Caco-2 (cell line): ENCODE results near the gene ABCC1. TPM values are rescaled to one million over a fixed set of nuclear protein-coding genes. Genes with fewer than 3 reads are reported as not detected.

Source experiments
- BruUV-seq: library from RNA; stranded (reverse); fragments of 400-500 nt; replicated peaks from 2 replicates; lab custom pipeline; 2021; lab: Mats Ljungman, UMichigan
- CTCF ChIA-PET: fragments of 300-600 bp; sonication (Branson Sonifier 250); formaldehyde crosslinking; loops from one replicate; lab custom pipeline; 2022; ENCODE audit warnings: antibody characterized with exemption; lab: Charles Lee
- POLR2A ChIA-PET: fragments of 300-600 bp; sonication (Branson Sonifier 250); formaldehyde crosslinking; loops from one replicate; lab custom pipeline; 2022; ENCODE audit warnings: antibody characterized with exemption; lab: Charles Lee
- DNase-seq, 2 experiments: peaks; one replicate each; pipeline versions ENCODE4 v3.0.0 to v3.0.0-alpha.2; 2020 to 2022
- H3K27me3 ChIP-seq: replicated peaks from 2 replicates; pipeline ENCODE4 v1.6.0; 2011; ENCODE audit warnings: low read length; ENCODE audit not compliant: control insufficient read depth, insufficient read depth
- H3K36me3 ChIP-seq: 2 replicates; pipeline ENCODE4 v1.5.1; 2011; ENCODE audit warnings: low read length; ENCODE audit not compliant: control insufficient read depth, insufficient read depth
- H3K4me1 ChIP-seq: fragments of 250-450 bp; sonication (Bioruptor Pico); 2 replicates; pipeline ENCODE4 v1.5.1; 2020; ENCODE audit warnings: mild to moderate bottlenecking
- H3K4me3 ChIP-seq: 2 replicates; pipeline ENCODE4 v1.5.1; 2011; ENCODE audit warnings: low read depth, mild to moderate bottlenecking, control low read depth, low read length
- H3K9me3 ChIP-seq: fragments of 250-450 bp; sonication (Bioruptor Pico); 2 replicates; pipeline ENCODE4 v1.5.1; 2020; ENCODE audit warnings: mild to moderate bottlenecking, moderate library complexity
- H3K27ac Mint-ChIP-seq: one replicate; pipeline ENCODE4 v1.8.0; 2022; ENCODE audit warnings: mixed read lengths; ENCODE audit not compliant: unreplicated experiment
- H3K27me3 Mint-ChIP-seq: one replicate; pipeline ENCODE4 v1.8.0; 2022; ENCODE audit warnings: mixed read lengths; ENCODE audit not compliant: insufficient read depth, unreplicated experiment
- H3K36me3 Mint-ChIP-seq: one replicate; pipeline ENCODE4 v1.8.0; 2022; ENCODE audit warnings: mild to moderate bottlenecking, mixed read lengths; ENCODE audit not compliant: insufficient read depth, unreplicated experiment
- H3K4me1 Mint-ChIP-seq: one replicate; pipeline ENCODE4 v1.8.0; 2022; ENCODE audit warnings: low read depth, mixed read lengths; ENCODE audit not compliant: unreplicated experiment
- H3K4me3 Mint-ChIP-seq: one replicate; pipeline ENCODE4 v1.8.0; 2022; ENCODE audit warnings: mild to moderate bottlenecking, moderate library complexity, mixed read lengths; ENCODE audit not compliant: unreplicated experiment
- H3K9me3 Mint-ChIP-seq: one replicate; pipeline ENCODE4 v1.8.0; 2022; ENCODE audit warnings: mixed read lengths; ENCODE audit not compliant: unreplicated experiment
- intact Hi-C: fragments of 100-400 bp; cut with micrococcal nuclease; formaldehyde crosslinking; loops from one replicate; pipeline ENCODE4 v1.10.0; 2022; ENCODE audit not compliant: unreplicated experiment
- total RNA-seq: library from RNA; stranded (reverse); gene quantifications from 2 replicates; pipeline ENCODE4 v1.2.3, GENCODE V29; 2022
- TF ChIP-seq, protein P1 (sequence below), 2 experiments: fragments of 200-600 bp in 1 of 2; IDR thresholded peaks; 1 replicate in 1 of 2; 2 replicates in 1 of 2; pipeline versions ENCODE4 v1.5.1 to v1.8.0; 2011 to 2022; ENCODE audit warnings: antibody characterized with exemption in 1 of 2, control low read depth in 1 of 2, inconsistent platforms in 1 of 2, low read depth in 1 of 2, low read length in 1 of 2, mild to moderate bottlenecking in 1 of 2, moderate library complexity in 1 of 2; ENCODE audit not compliant: insufficient read depth in 1 of 2, severe bottlenecking in 1 of 2, unreplicated experiment in 1 of 2

Gene ABCC1
- total RNA-seq, 1 experiment from 2014 or later: 22.3 TPM

- Mint-ChIP-seq H3K27ac (no peak overlapping the region), H3K27me3 (no peaks in the 10 kb centered on the region), H3K36me3 (peaks cover 27% of the 10 kb centered on the region), H3K9me3 (peaks cover 13% of the 10 kb centered on the region), H3K4me3 (no peak overlapping the region), H3K4me1 (no peaks in the 10 kb centered on the region)
- no peak for DNase-seq
- Histone ChIP-seq H3K9me3 (no peaks in the 10 kb centered on the region), H3K4me3 (no peak overlapping the region), H3K36me3 (peaks cover 6% of the 10 kb centered on the region), H3K4me1 (no peaks in the 10 kb centered on the region), H3K27me3 (no peaks in the 10 kb centered on the region)
- TF ChIP-seq, protein P1, sequence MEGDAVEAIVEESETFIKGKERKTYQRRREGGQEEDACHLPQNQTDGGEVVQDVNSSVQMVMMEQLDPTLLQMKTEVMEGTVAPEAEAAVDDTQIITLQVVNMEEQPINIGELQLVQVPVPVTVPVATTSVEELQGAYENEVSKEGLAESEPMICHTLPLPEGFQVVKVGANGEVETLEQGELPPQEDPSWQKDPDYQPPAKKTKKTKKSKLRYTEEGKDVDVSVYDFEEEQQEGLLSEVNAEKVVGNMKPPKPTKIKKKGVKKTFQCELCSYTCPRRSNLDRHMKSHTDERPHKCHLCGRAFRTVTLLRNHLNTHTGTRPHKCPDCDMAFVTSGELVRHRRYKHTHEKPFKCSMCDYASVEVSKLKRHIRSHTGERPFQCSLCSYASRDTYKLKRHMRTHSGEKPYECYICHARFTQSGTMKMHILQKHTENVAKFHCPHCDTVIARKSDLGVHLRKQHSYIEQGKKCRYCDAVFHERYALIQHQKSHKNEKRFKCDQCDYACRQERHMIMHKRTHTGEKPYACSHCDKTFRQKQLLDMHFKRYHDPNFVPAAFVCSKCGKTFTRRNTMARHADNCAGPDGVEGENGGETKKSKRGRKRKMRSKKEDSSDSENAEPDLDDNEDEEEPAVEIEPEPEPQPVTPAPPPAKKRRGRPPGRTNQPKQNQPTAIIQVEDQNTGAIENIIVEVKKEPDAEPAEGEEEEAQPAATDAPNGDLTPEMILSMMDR (IDR thresholded peaks at IDR 0.05; ENCODE audit: insufficient read depth in 1 of 2, low read depth in 1 of 2, low read length in 1 of 2, severe bottlenecking in 1 of 2, unreplicated experiment in 1 of 2): no peak
- no TSS peak for BruUV-seq
- ChIA-PET CTCF (no interaction called here), POLR2A (no interaction called here)
- intact Hi-C loops: no loop called here
Measured at GRCh38 chr16:16182918-16183317, 233.5 kb downstream of the ABCC1 start.

DNA sequence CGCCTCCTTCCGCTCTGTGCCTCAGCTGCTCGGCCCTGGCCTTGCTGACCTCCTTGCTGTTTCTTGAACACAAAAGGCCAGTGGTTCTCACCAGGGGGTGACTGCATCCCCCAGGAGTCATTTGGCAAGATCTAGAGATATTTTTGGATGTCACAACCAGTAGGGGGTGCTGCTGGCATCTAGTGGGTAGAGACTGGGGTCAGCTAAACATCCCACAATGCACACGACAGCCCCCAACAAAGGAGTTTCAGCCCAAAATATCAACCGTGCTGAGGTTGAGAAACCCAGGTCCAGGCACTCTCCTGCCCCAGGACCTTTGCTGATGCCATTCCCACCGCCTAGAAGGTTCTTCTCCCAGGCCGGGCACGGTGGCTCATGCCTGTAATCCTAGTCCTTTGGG, 234.1 kb downstream of the ABCC1 start:
- no peaks in the 10 kb centered on the region for H3K27me3 ChIP-seq
- peaks cover 9% of the 10 kb centered on the region for H3K9me3 Mint-ChIP-seq
- H3K4me1 Mint-ChIP-seq: no peaks in the 10 kb centered on the region
- H3K27ac Mint-ChIP-seq: no peak overlapping the region
- H3K9me3 ChIP-seq: no peaks in the 10 kb centered on the region
- intact Hi-C loops: no loop called here
- H3K36me3 Mint-ChIP-seq: peaks cover 27% of the 10 kb centered on the region
- ChIA-PET POLR2A (no interaction called here), CTCF (no interaction called here)
- no peak overlapping the region for H3K4me3 ChIP-seq
- DNase-seq: no peak
- no peaks in the 10 kb centered on the region for H3K4me1 ChIP-seq
- no peaks in the 10 kb centered on the region for H3K27me3 Mint-ChIP-seq
- TF ChIP-seq, protein P1 (IDR thresholded peaks at IDR 0.05; ENCODE audit: insufficient read depth in 1 of 2, low read depth in 1 of 2, low read length in 1 of 2, severe bottlenecking in 1 of 2, unreplicated experiment in 1 of 2): no peak
- H3K4me3 Mint-ChIP-seq: no peak overlapping the region
- no TSS peak for BruUV-seq
- H3K36me3 ChIP-seq: peaks cover 4% of the 10 kb centered on the region

GRCh38 chr16:16184594-16184993, 235.2 kb downstream of the ABCC1 start:
- no peak overlapping the region for H3K4me3 ChIP-seq
- H3K4me1 Mint-ChIP-seq: no peaks in the 10 kb centered on the region
- H3K27me3 Mint-ChIP-seq: no peaks in the 10 kb centered on the region
- BruUV-seq: no TSS peak
- H3K4me3 Mint-ChIP-seq: no peak overlapping the region
- POLR2A ChIA-PET: no interaction called here
- TF ChIP-seq, protein P1 (IDR thresholded peaks at IDR 0.05; ENCODE audit: insufficient read depth in 1 of 2, low read depth in 1 of 2, low read length in 1 of 2, severe bottlenecking in 1 of 2, unreplicated experiment in 1 of 2): no peak
- H3K9me3 ChIP-seq: no peaks in the 10 kb centered on the region
- peaks cover 1% of the 10 kb centered on the region for H3K36me3 ChIP-seq
- DNase-seq: no peak
- H3K4me1 ChIP-seq: no peaks in the 10 kb centered on the region
- no peaks in the 10 kb centered on the region for H3K27me3 ChIP-seq
- intact Hi-C loops: no loop called here
- H3K9me3 Mint-ChIP-seq: no peaks in the 10 kb centered on the region
- H3K36me3 Mint-ChIP-seq: peaks cover 33% of the 10 kb centered on the region
- CTCF ChIA-PET: no interaction called here
- no peak overlapping the region for H3K27ac Mint-ChIP-seq
